Lower lobe of right lung (tissue), 2 donors: ENCODE measurements around the gene RAD51B. TPM values are rescaled to one million over a fixed set of nuclear protein-coding genes. Genes with fewer than 3 reads are reported as not detected.

Source experiments
- ATAC-seq, 2 donors: fragments of 200-7000 bp; cut with Tn5 transposase; one replicate each; pipeline ENCODE4 v1.9.1; 2020 to 2022; ENCODE audit warnings: mild to moderate bottlenecking in 2 of 2, moderate library complexity in 2 of 2
- DNase-seq: peaks from one replicate; pipeline ENCODE4 v3.0.0-alpha.2; 2020
- H3K27ac ChIP-seq: fragments of 200-600 bp; one replicate; pipeline ENCODE4 v1.8.0; 2022
- H3K27me3 ChIP-seq: fragments of 200-600 bp; one replicate; pipeline ENCODE4 v1.8.0; 2022; ENCODE audit warnings: low read depth
- H3K36me3 ChIP-seq: fragments of 200-600 bp; one replicate; pipeline ENCODE4 v1.8.0; 2022; ENCODE audit warnings: mild to moderate bottlenecking
- H3K4me1 ChIP-seq: fragments of 200-600 bp; one replicate; pipeline ENCODE4 v1.8.0; 2022
- H3K4me3 ChIP-seq: fragments of 200-600 bp; one replicate; pipeline ENCODE4 v1.8.0; 2022; ENCODE audit warnings: mild to moderate bottlenecking
- H3K9me3 ChIP-seq: fragments of 200-600 bp; one replicate; pipeline ENCODE4 v1.8.0; 2022
- intact Hi-C: fragments of 100-400 bp; cut with DNase I; formaldehyde crosslinking; loops from one replicate; pipeline ENCODE4 v1.11.0; 2022
- total RNA-seq: library from RNA; stranded (reverse); fragmentation: NEBNext Ultra II Directional; extraction: Animal tissue kit (Norgen Biotek cat#: 25700); gene quantifications from one replicate; pipeline ENCODE4 v1.2.1, GENCODE V29; 2021
- TF ChIP-seq, protein P1 (sequence below): fragments of 200-600 bp; IDR thresholded peaks from one replicate; pipeline ENCODE4 v1.8.0; 2022; ENCODE audit warnings: antibody characterized with exemption, mild to moderate bottlenecking
- donor health status: DM: no; HTN: yes; CAD: no; lungs with severe emphysema.

The RAD51B gene
- total RNA-seq, 1 donor from 2014 or later: 22.2 TPM

DNA sequence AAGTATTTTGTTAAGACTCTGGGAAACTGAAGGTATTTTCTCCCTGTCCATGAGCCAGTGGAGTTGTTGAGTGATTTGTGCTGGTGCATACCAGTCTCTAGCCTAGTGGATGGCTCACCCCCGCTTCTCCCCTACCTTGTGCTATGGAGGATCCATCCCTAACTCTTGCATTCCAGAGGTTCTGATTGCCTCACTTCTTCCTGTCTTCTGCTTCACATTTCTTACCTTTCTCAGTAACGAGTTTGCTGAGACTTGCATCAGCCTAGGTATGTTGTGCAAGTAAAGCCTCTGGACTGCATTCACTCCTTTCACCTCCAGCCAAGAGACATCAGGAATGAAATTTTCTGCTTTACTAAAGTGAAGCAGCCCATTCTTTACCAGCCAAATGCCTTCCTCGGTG is 581.7 kb downstream of the RAD51B start:
- intact Hi-C loops: no loop called here
- Histone ChIP-seq H3K4me3 (no peak overlapping the region), H3K27ac (no peak overlapping the region), H3K36me3 (no peaks in the 10 kb centered on the region), H3K27me3 (no peaks in the 10 kb centered on the region), H3K9me3 (no peaks in the 10 kb centered on the region), H3K4me1 (peaks cover 71% of the 10 kb centered on the region)
- ATAC-seq (no peak), DNase-seq (no peak)
- TF ChIP-seq, protein P1, sequence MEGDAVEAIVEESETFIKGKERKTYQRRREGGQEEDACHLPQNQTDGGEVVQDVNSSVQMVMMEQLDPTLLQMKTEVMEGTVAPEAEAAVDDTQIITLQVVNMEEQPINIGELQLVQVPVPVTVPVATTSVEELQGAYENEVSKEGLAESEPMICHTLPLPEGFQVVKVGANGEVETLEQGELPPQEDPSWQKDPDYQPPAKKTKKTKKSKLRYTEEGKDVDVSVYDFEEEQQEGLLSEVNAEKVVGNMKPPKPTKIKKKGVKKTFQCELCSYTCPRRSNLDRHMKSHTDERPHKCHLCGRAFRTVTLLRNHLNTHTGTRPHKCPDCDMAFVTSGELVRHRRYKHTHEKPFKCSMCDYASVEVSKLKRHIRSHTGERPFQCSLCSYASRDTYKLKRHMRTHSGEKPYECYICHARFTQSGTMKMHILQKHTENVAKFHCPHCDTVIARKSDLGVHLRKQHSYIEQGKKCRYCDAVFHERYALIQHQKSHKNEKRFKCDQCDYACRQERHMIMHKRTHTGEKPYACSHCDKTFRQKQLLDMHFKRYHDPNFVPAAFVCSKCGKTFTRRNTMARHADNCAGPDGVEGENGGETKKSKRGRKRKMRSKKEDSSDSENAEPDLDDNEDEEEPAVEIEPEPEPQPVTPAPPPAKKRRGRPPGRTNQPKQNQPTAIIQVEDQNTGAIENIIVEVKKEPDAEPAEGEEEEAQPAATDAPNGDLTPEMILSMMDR: no peak

DNA sequence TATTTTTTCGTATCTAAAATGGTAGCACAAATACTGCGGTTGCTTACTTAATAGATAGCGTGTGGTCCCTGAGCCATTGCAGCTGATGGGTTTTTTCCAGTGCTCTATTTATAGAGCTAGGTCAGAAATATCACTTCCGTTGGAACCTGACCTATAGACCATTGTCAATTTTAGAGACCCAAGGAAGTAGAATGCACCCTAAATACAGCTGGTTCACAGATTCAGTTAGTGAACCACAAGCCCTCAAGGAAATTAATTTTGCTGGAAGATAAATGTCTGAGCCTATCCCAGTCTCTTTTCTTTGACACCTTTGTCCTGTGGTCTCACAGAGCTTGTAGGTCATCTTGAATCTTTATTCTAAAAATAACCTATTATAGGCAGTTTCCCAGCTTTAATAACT is 582.3 kb downstream of the RAD51B start:
- intact Hi-C loops: no loop called here
- no peak for DNase-seq
- Histone ChIP-seq H3K36me3 (no peaks in the 10 kb centered on the region), H3K4me1 (peaks cover 66% of the 10 kb centered on the region), H3K27ac (no peak overlapping the region), H3K27me3 (no peaks in the 10 kb centered on the region), H3K9me3 (no peaks in the 10 kb centered on the region), H3K4me3 (no peak overlapping the region)
- no peak for ATAC-seq
- TF ChIP-seq, protein P1: no peak

DNA sequence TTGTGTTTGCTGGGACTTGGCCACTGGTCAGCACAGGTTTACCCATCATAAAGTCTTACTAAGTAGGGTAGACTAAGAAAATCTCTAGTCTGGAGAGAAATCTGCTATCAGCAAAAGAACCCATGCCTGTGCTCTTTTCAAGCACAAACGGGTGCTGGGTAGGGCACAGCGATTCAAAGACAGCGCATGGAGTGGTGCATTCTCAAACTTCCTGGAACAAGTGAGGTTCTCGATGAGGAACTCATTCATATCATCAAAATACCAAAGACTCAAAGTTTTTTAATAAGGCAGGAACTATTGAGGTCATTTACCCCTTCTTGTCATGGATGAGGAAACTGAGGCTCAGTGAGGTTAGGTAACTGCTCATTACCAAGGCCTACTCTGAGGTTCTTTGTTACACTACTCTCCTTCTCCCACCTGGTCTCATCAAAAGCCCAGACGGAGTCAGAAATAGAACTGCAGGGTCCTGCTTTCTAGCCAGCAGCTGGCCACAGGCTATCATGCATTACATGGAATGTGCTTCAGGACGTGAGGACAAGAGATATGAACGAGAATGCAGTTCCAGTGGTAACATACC is 583.0 kb downstream of the RAD51B start:
- no peak overlapping the region for H3K4me3 ChIP-seq
- no peaks in the 10 kb centered on the region for H3K36me3 ChIP-seq
- peaks cover 61% of the 10 kb centered on the region for H3K4me1 ChIP-seq
- H3K27me3 ChIP-seq: no peaks in the 10 kb centered on the region
- intact Hi-C loops: no loop called here
- DNase-seq (no peak), ATAC-seq (no peak)
- H3K9me3 ChIP-seq: no peaks in the 10 kb centered on the region
- no peak overlapping the region for H3K27ac ChIP-seq
- TF ChIP-seq, protein P1: no peak

DNA sequence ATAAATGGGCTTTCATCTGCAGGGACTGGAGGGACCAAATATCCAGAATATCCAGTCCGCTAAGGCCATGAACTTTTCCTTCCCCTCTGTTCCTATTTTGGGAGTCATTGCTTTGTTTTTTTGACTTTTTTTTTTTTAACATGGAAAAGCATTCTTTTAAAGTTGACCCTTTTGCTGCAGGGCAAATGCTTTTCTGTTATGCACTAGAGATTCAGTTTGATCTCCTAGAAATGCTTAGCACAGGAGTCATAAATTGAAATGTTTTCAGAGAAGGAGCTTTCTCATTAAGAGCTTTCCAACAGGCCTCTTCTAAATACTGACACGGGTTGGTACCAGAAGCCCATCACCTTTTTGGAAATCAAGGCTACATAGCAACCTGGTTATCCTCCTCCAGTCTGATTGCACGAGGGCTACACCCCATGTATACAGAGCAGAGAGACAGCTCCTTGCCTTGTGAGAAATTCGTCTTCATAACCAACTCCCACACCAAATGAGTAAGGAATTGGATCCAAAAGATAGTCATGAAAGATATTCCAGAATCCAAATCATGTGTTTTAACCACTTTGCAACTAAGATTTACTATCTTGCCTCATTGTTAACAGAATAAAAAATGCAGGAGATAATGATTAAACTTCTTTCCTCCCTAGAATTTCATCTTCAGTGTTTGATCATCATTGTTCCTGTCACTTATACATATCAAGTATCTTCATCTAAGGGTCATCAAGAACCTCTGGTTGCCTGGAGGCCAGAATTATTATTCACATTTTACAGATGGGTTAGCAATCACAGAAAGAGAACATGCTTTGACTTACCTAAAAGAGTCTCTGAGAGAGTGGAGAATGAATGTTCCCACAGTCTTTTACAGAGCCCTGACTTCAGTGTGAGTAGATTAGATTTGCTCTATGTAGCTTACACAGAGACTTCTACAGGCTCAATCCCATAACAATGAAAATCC is 583.9 kb downstream of the RAD51B start:
- Histone ChIP-seq H3K4me3 (no peak overlapping the region), H3K36me3 (no peaks in the 10 kb centered on the region), H3K27me3 (no peaks in the 10 kb centered on the region), H3K4me1 (peaks cover 52% of the 10 kb centered on the region), H3K9me3 (no peaks in the 10 kb centered on the region), H3K27ac (no peak overlapping the region)
- intact Hi-C loops: no loop called here
- no peak for DNase-seq
- TF ChIP-seq, protein P1: no peak
- ATAC-seq: no peak

DNA sequence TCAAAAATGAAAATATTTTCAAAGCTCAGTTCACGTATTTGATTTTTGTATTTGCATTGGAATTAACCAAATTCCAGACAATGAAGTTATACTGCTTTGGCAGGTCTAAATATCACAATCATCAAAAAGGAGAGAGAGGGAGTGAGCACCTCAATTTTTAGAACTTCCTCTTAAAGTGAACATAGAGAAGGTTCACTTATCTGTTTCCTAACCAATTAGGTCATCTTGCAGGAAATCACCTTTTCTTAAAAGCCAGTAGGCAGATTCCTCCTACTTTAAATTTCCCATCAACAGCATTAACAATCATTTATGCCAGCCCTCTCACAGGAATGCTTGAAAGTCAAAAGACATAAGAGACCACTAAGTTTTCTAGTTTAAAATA is 584.6 kb downstream of the RAD51B start:
- TF ChIP-seq, protein P1: no peak
- no peak overlapping the region for H3K27ac ChIP-seq

More for the DNA sequence above, 584.6 kb downstream of the RAD51B start:
- peak in 1 of 2 donors; percentile 6 for ATAC-seq
- Histone ChIP-seq H3K4me1 (peaks cover 52% of the 10 kb centered on the region), H3K9me3 (no peaks in the 10 kb centered on the region), H3K36me3 (no peaks in the 10 kb centered on the region), H3K27me3 (no peaks in the 10 kb centered on the region), H3K4me3 (no peak overlapping the region)
- no peak for DNase-seq
- intact Hi-C loops: no loop called here
